OCI-LY1 (cell line): ENCODE results near the gene GDPD3.

Experiments used
- H2AFZ ChIP-seq: fragments of 200-600 bp; sonication (generic), shearing (Covaris generic); 2 replicates; pipeline ENCODE4 v1.6.0; 2014; ENCODE audit warnings: antibody characterized with exemption, mild to moderate bottlenecking, low read length
- H3F3A ChIP-seq: fragments of 200-600 bp; sonication (generic), shearing (Covaris generic); 2 replicates; pipeline ENCODE4 v1.6.0; 2014; ENCODE audit warnings: mild to moderate bottlenecking, antibody characterized with exemption, low read length, moderate library complexity; ENCODE audit not compliant: insufficient read depth
- H3K27ac ChIP-seq: fragments of 200-600 bp; sonication (generic); 2 replicates; pipeline ENCODE4 v1.5.1; 2014; ENCODE audit warnings: low read length, mixed run types, mild to moderate bottlenecking, low read depth; ENCODE audit not compliant: poor library complexity, severe bottlenecking
- H3K27me3 ChIP-seq: fragments of 200-600 bp; sonication (generic); 2 replicates; pipeline ENCODE4 v1.6.0; 2014; ENCODE audit warnings: antibody characterized with exemption, mild to moderate bottlenecking, low read length, moderate library complexity; ENCODE audit not compliant: insufficient read depth
- H3K36me3 ChIP-seq: fragments of 200-600 bp; sonication (generic); 2 replicates; pipeline ENCODE4 v1.6.1; 2014; ENCODE audit warnings: mild to moderate bottlenecking, antibody characterized with exemption, low read length, moderate library complexity, mixed read lengths; ENCODE audit not compliant: insufficient read depth
- H3K4me1 ChIP-seq: fragments of 200-600 bp; sonication (generic); 2 replicates; pipeline ENCODE4 v1.5.1; 2014; ENCODE audit warnings: mild to moderate bottlenecking, low read length, moderate library complexity; ENCODE audit not compliant: insufficient read depth, severe bottlenecking
- H3K4me2 ChIP-seq: fragments of 200-600 bp; sonication (generic), shearing (Covaris generic); 2 replicates; pipeline ENCODE4 v1.6.1; 2014; ENCODE audit warnings: low read length
- H3K4me3 ChIP-seq: fragments of 200-600 bp; sonication (generic); 2 replicates; pipeline ENCODE4 v1.5.1; 2014; ENCODE audit warnings: low read length, low read depth, mild to moderate bottlenecking, mixed read lengths; ENCODE audit not compliant: poor library complexity, severe bottlenecking
- H3K79me2 ChIP-seq: fragments of 200-600 bp; shearing (Covaris generic); 2 replicates; pipeline ENCODE4 v1.6.1; 2016; ENCODE audit warnings: mixed run types, low read length, mixed read lengths; ENCODE audit not compliant: insufficient read depth
- H3K9ac ChIP-seq: fragments of 200-600 bp; sonication (generic), shearing (Covaris generic); 2 replicates; pipeline ENCODE4 v1.6.1; 2014; ENCODE audit warnings: mild to moderate bottlenecking, low read length, mixed read lengths
- H3K9me2 ChIP-seq: fragments of 200-600 bp; sonication (generic), shearing (Covaris generic); 2 replicates; pipeline ENCODE4 v1.6.1; 2014; ENCODE audit warnings: low read depth, mild to moderate bottlenecking, low read length, mixed read lengths
- H3K9me3 ChIP-seq: fragments of 200-600 bp; shearing (Covaris generic); 2 replicates; pipeline ENCODE4 v1.6.1; 2014; ENCODE audit warnings: low read length, mixed read lengths
- H4K20me1 ChIP-seq: fragments of 200-600 bp; sonication (generic), shearing (Covaris generic); 2 replicates; pipeline ENCODE4 v1.6.0; 2016; ENCODE audit warnings: mild to moderate bottlenecking, low read length; ENCODE audit not compliant: insufficient read depth
- EZH2 ChIP-seq: fragments of 200-600 bp; sonication (generic), shearing (Covaris generic); IDR thresholded peaks from 2 replicates; pipeline ENCODE4 v1.8.0; 2017; ENCODE audit warnings: borderline replicate concordance, mixed run types, mild to moderate bottlenecking, antibody characterized with exemption, low read length, moderate library complexity, mixed read lengths
- TF ChIP-seq, protein P1 (sequence below): fragments of 200-600 bp; sonication (generic), shearing (Covaris generic); IDR thresholded peaks from 2 replicates; pipeline ENCODE4 v1.5.1; 2017; ENCODE audit warnings: mild to moderate bottlenecking, antibody characterized with exemption, low read length, moderate library complexity, mixed read lengths

GDPD3 gene

DNA sequence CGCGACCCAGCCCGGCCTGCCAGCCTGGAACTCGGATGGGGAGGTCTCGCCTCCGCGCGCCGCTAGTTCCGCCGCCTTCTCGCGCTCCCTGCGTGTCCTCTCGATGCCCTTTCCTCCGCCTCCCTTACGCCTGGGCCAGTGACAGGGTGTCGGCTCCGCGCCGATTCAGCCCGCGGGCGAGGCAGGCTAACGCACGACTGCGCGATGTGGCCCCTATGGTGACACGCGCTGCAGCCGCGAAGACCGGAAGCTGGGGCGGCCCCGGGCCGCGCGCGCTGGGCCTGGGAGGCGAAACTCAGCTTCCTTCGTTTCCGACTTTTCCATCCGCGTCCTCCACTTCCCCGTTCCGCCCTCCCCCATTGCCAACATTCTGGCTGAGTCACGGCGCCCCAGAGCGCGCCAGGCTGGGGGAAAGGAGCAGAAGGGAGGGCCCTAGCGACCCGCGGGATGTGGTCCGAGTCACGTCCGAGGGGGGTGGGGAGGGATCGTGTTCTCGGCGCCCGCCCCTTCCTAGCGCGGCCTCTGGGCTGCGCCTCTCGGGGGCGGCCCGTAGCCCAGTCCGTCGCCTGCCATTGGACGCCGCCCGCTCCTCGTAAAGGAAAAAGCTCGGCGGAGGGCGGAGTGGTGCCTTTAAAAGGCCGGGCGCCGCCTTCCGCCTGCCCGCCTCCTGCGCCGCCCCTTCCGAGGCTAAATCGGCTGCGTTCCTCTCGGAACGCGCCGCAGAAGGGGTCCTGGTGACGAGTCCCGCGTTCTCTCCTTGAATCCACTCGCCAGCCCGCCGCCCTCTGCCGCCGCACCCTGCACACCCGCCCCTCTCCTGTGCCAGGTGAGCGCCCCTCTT, 48.0 kb downstream of the GDPD3 start, which contains the start of gene ALDOA:
Gene ALDOA (plus strand): TSS at position 659 of the 841 bp plus-strand sequence. CDS start 1,138 bp downstream, outside the sequence.
- peaks cover 13% of the 10 kb centered on the region for H3K79me2 ChIP-seq
- H3K4me1 ChIP-seq = peaks cover 53% of the 10 kb centered on the region
- H3K36me3 ChIP-seq = peaks cover 46% of the 10 kb centered on the region

GRCh38 chr16:30064729-30065101, 48.6 kb downstream of the GDPD3 start:
- no peak for TF ChIP-seq EZH2
- TF ChIP-seq, protein P1, sequence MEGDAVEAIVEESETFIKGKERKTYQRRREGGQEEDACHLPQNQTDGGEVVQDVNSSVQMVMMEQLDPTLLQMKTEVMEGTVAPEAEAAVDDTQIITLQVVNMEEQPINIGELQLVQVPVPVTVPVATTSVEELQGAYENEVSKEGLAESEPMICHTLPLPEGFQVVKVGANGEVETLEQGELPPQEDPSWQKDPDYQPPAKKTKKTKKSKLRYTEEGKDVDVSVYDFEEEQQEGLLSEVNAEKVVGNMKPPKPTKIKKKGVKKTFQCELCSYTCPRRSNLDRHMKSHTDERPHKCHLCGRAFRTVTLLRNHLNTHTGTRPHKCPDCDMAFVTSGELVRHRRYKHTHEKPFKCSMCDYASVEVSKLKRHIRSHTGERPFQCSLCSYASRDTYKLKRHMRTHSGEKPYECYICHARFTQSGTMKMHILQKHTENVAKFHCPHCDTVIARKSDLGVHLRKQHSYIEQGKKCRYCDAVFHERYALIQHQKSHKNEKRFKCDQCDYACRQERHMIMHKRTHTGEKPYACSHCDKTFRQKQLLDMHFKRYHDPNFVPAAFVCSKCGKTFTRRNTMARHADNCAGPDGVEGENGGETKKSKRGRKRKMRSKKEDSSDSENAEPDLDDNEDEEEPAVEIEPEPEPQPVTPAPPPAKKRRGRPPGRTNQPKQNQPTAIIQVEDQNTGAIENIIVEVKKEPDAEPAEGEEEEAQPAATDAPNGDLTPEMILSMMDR = no peak
- H4K20me1 ChIP-seq = no peaks in the 10 kb centered on the region
- peak overlapping the region; percentile 78 for H3K4me3 ChIP-seq
- peaks cover 47% of the 10 kb centered on the region for H3K4me1 ChIP-seq
- H3K4me2 ChIP-seq = peak overlapping the region; percentile 82
- peaks cover 13% of the 10 kb centered on the region for H3K79me2 ChIP-seq
- no peaks in the 10 kb centered on the region for H3K27me3 ChIP-seq
- H3K9me3 ChIP-seq = no peaks in the 10 kb centered on the region
- H3K27ac ChIP-seq = peak overlapping the region; percentile 90
- H2AFZ ChIP-seq = no peak overlapping the region
- H3F3A ChIP-seq = no peaks in the 10 kb centered on the region
- no peaks in the 10 kb centered on the region for H3K9me2 ChIP-seq
- peaks cover 39% of the 10 kb centered on the region for H3K36me3 ChIP-seq
- H3K9ac ChIP-seq = peak overlapping the region; percentile 94

More for the DNA sequence above, 48.0 kb downstream of the GDPD3 start, which contains the start of gene ALDOA:
- Histone ChIP-seq H2AFZ (no peak within 1 kb of the TSS), H3K9ac (peak within 1 kb of the TSS; percentile 94), H3K27me3 (no peaks in the 10 kb centered on the region), H3K4me3 (peak within 1 kb of the TSS; percentile 78), H3K9me2 (no peaks in the 10 kb centered on the region), H3K27ac (peak within 1 kb of the TSS; percentile 90), H4K20me1 (no peaks in the 10 kb centered on the region), H3K9me3 (no peaks in the 10 kb centered on the region), H3F3A (no peaks in the 10 kb centered on the region), H3K4me2 (peak within 1 kb of the TSS; percentile 88)
- TF ChIP-seq, protein P1 = no peak
- TF ChIP-seq EZH2 = no peak

DNA sequence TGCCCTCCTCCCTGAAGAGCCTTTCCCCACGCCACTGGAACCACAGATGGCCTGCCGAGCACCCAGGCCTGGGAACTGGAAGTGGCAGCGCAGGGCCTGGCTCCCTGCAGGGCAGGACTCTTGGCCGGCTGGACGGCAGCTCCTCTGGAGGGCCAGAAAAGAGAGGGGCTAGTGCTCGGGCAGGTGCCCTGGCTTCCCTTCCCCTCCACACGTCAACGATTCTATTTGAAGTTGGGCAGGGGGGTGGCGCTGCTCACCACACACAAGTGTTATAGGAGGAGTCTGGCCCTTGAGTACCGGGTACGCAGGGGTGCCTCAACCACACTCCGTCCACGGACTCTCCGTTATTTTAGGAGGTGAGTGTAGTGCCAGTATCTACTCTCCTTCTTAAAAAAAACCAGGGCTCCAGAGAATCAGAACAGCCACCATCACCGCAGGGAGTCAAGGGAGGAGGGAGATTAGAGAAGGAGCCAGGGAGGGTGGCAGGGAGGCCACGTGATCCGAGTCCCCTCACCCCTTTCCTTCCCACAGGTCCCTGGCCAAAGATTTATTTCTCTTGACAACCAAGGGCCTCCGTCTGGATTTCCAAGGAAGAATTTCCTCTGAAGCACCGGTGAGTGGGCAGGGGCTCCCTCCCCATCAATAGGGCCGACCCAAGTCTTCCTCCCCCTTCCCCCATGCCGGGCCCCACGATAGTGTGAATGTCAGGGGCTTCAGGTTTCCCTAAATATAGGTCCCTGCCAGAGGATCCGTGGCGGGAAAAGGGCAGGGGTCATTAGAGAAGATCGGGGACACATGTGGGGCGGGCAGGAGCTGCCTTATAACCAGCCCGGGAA, 49.2 kb downstream of the GDPD3 start:
- no peaks in the 10 kb centered on the region for H3K9me3 ChIP-seq
- no peaks in the 10 kb centered on the region for H3F3A ChIP-seq
- TF ChIP-seq EZH2 = no peak
- TF ChIP-seq, protein P1 = peak; percentile 60
- H3K36me3 ChIP-seq = peaks cover 33% of the 10 kb centered on the region
- H3K4me2 ChIP-seq = peak overlapping the region; percentile 82
- H3K9ac ChIP-seq = peak overlapping the region; percentile 94
- peaks cover 13% of the 10 kb centered on the region for H3K79me2 ChIP-seq
- H3K27me3 ChIP-seq = no peaks in the 10 kb centered on the region
- H3K4me3 ChIP-seq = peak overlapping the region; percentile 78
- H4K20me1 ChIP-seq = no peaks in the 10 kb centered on the region
- no peaks in the 10 kb centered on the region for H3K9me2 ChIP-seq
- H3K4me1 ChIP-seq = peaks cover 41% of the 10 kb centered on the region
- H3K27ac ChIP-seq = peak overlapping the region; percentile 90
- no peak overlapping the region for H2AFZ ChIP-seq
